HG02759 (cell line): ENCODE results near the gene UBE2D2.

Experiments
- ATAC-seq: cut with Tn5 transposase; IDR thresholded peaks from one replicate; pipeline ENCODE4 v1.9.1; 2021; ENCODE audit warnings: mild to moderate bottlenecking, moderate library complexity; ENCODE audit not compliant: unreplicated experiment

The UBE2D2 gene

DNA sequence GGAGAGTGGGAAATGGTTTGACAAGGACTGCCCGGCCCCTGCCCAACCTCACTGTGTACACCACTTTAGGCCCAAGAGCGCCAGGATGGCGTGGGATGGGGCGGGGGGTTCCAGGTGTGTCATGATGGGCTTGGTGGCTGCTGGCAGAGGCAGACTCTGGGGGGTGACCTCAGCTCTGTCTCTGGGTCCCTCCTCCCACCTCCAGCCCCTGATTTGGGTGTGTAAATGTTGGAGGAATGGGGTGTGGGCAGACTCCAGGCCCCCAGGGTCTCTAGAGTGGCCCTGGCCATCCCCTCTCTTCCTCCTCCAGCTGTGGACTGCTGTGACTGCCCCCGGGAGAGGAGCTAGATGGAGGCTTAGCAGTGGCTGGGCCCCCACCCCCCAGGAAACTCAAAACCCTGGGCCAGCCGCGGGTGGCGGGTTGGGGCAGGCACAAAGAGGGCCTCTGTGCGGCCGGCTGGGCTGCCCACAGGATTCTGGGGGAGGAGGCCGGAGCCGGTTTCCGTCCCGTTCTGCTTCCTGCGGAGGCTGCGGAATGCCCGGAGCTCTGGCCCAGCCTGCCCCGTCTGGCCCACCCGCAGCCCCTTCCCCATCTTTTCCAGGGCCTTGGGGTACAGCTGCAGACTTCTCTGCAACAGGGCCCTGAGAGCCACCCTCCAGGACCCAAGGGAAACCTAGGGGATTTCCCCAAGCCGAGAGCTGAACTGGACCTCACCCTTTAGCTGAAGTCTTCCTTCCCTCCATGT is 110.1 kb downstream of the UBE2D2 start:
- ATAC-seq = no peak

DNA sequence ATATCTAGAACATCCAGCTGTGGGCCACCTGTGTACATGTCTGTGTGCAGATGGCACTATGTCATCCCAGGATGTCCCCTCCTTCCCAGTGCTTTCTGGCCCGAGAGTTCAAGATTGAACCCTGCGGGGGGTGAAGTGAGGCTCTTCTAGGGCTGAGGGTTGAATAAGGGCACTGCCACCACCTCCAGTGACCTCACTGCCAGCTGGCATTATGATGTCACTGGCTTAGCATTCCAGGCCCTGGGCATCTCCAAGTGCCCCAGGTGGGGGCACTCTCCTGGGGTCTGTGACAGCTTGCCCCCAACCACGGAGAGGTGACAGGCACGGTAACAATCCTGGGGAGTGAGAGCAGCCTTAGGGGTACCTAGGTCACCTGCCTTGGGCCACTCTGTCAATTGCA is 114.1 kb downstream of the UBE2D2 start:
- ATAC-seq = no peak

DNA sequence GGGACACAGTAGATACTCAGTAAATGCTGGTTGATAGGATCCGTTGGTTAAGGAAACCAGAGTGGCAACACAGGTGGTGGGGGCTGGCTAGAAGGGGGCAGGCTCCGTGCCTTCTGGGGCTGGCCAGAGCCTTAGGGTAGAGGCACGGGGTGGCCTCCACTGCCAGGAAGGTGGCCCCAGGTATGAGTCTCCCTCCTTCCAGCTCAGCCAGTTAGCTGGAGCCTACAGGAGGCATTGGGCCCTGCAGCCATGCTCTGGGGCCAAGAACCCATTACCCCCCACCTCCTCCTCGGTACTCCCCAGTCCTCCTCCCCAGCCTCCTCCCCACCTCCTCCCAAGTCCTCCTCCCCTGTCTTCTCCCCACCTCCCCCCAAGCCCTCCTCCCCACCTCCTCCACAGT is 114.7 kb downstream of the UBE2D2 start:
- ATAC-seq = no peak

DNA sequence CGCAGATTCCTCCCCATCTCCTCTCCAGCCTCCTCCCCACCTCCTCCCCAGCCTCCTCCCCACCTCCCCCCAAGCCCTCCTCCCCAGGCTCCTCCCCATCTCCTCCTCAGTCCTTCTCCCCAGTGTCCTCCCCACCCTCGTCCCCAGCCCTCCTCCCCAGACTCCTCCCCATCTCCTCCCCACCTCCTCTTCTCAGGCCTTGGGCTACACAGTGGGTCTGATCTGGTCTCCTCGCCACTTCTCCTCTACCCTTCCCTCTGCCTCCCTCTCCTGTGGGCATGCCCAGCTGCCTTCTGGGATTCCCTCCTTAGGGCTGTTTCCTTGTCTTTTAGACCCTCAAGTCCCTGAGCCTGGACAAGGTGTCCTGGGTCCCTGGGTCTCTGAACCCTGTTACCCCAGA is 115.3 kb downstream of the UBE2D2 start:
- ATAC-seq = no peak

DNA sequence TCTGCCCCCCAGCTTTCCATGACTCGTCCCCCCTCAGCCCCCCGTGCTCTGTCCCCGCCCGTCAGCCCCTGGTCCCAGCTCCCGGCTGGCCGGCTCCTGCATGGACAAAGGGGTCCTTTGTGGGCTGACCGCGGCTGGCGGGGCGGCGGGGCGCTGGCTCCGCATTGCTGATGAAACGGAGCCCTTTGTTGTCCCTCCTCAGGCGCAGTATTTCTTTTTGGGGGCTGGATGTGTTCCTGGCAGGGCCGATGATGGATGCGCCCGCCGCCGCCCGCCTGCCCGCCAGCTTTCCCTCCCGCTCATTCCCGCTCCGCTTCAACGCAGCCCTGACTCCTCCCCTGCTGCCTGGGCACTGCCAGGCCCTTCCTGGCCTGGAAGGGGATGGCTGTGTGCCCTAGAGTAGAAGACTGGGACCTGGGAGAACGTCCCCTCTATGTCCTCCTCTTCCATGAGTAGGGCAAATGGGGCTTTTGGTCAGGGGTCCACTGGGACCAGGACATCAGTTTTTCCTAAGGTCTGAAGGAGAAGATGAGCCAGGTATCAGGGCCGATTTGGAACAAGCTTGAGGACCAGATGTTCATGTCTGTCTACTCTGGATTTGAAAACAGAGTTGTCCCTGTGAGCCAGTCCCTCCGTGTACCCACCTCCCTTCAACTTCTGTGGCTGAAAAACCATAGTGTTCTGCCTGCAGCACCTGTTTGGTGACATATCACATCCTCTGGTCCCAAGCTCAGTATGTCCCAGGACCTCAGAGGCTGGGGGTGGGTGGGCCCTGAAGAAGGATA is 116.0 kb downstream of the UBE2D2 start:
- no peak for ATAC-seq
